Chondrocyte (in vitro differentiated cells): ENCODE measurements around the gene TNFRSF14. TPM values are rescaled to one million over a fixed set of nuclear protein-coding genes. Genes with fewer than 3 reads are reported as not detected.

ENCODE experiments used
- DNase-seq: peaks from one replicate; pipeline ENCODE4 v3.0.0; 2021; ENCODE audit warnings: mixed read lengths, low spot score
- H3K27ac Mint-ChIP-seq: one replicate; pipeline ENCODE4 v1.8.0; 2021; ENCODE audit warnings: mild to moderate bottlenecking, moderate library complexity, mixed read lengths; ENCODE audit not compliant: unreplicated experiment
- H3K27me3 Mint-ChIP-seq: 2 replicates; pipeline ENCODE4 v1.8.0; 2021; ENCODE audit warnings: low read depth, mixed read lengths
- H3K36me3 Mint-ChIP-seq: 2 replicates; pipeline ENCODE4 v1.8.0; 2021; ENCODE audit warnings: low read depth, mixed read lengths
- H3K4me1 Mint-ChIP-seq: 2 replicates; pipeline ENCODE4 v1.8.0; 2021; ENCODE audit warnings: low read depth, mild to moderate bottlenecking, mixed read lengths
- H3K4me3 Mint-ChIP-seq: one replicate; pipeline ENCODE4 v1.8.0; 2021; ENCODE audit warnings: mild to moderate bottlenecking, moderate library complexity, mixed read lengths; ENCODE audit not compliant: unreplicated experiment
- H3K9me3 Mint-ChIP-seq: 2 replicates; pipeline ENCODE4 v1.8.0; 2021; ENCODE audit warnings: low read depth, mixed read lengths
- total RNA-seq: library from RNA; stranded (reverse); gene quantifications from 3 replicates; pipeline ENCODE4 v1.2.1, GENCODE V29; 2021
- TF ChIP-seq, protein P1 (sequence below): fragments of 200-600 bp; sonication (generic); IDR thresholded peaks from 2 replicates; pipeline ENCODE4 v1.5.0; 2021; ENCODE audit warnings: antibody characterized with exemption, mild to moderate bottlenecking, moderate library complexity

Gene TNFRSF14
- total RNA-seq, 1 donor from 2014 or later, result 0.95 TPM

- H3K4me1 Mint-ChIP-seq, result no peaks in the 10 kb centered on the region
- peaks cover 11% of the 10 kb centered on the region for H3K9me3 Mint-ChIP-seq
- H3K27ac Mint-ChIP-seq, result no peak overlapping the region
- no peak overlapping the region for H3K4me3 Mint-ChIP-seq
- H3K27me3 Mint-ChIP-seq, result peaks cover 25% of the 10 kb centered on the region
- DNase-seq, result no peak
- TF ChIP-seq, protein P1, sequence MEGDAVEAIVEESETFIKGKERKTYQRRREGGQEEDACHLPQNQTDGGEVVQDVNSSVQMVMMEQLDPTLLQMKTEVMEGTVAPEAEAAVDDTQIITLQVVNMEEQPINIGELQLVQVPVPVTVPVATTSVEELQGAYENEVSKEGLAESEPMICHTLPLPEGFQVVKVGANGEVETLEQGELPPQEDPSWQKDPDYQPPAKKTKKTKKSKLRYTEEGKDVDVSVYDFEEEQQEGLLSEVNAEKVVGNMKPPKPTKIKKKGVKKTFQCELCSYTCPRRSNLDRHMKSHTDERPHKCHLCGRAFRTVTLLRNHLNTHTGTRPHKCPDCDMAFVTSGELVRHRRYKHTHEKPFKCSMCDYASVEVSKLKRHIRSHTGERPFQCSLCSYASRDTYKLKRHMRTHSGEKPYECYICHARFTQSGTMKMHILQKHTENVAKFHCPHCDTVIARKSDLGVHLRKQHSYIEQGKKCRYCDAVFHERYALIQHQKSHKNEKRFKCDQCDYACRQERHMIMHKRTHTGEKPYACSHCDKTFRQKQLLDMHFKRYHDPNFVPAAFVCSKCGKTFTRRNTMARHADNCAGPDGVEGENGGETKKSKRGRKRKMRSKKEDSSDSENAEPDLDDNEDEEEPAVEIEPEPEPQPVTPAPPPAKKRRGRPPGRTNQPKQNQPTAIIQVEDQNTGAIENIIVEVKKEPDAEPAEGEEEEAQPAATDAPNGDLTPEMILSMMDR, result no peak
- peaks cover 8% of the 10 kb centered on the region for H3K36me3 Mint-ChIP-seq
Measured at GRCh38 chr1:2602311-2602835, 46.2 kb downstream of the TNFRSF14 start.

DNA sequence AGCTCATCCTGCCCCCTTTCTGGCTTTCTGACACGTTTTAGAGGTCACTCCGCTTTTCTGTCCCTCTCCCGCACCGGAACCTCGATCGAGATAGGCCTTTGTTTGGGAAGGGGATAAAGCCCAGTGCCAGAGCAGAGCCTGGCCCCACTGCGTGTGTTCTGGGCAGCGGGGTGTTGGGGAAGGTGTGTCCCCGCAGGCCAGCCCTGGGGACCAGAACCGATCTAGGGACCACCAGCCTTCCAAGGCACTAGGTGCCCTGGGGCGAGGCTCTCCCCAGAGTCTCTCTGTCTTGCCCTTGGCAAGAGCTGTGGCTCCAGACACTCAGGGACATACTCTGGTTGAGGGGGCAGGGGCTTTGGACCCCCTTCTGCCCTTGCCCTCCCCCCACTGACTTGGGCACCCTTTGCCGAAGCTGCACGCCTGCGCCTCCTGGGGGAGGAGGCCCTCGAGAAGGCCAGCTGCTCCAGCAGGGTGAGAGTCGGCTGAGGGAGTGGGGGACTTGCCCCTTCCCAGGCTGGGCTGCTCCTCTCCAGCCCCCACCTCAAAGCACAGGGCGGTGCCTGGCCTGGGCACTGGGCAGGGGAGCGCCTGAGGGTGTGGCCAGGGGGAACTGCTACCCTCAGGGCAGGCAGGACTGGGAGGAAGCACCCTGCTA, 46.8 kb downstream of the TNFRSF14 start:
- Mint-ChIP-seq H3K9me3 (peaks cover 10% of the 10 kb centered on the region), H3K36me3 (peaks cover 8% of the 10 kb centered on the region), H3K27me3 (peaks cover 23% of the 10 kb centered on the region), H3K27ac (no peak overlapping the region), H3K4me1 (no peaks in the 10 kb centered on the region), H3K4me3 (no peak overlapping the region)
- TF ChIP-seq, protein P1, result no peak
- no peak for DNase-seq

DNA sequence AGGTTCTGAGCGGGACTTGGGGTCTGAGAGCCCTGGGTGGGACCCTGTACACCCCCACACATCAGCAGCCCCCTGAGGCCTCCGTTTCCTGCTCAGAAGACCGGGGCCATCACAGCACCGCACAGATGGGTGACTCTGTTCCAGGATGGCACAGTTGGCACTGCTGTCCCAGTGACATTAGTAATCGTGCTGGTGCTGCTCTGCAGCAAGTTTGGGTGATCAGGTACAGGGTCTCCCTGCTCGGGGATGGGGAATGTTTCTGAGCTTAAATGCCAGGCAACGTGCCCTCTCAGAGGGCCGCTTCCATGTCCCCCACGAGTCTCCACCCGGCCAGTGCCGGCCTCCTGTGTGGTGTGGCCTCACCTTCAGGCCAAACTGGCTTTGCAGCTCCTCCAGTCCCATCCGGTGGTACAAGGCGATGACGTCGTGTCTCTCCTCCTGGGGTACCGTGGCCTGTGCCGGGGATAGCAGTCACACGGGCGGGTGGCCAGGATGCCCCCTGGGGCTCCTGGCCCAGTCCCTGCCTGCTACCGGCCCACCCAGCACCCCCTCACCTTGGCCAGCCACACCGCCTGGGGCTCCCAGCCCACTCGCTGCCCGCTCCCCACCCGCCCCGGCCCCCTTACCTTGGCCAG, 47.5 kb downstream of the TNFRSF14 start:
- H3K27ac Mint-ChIP-seq, result no peak overlapping the region
- TF ChIP-seq, protein P1, result no peak
- peak; percentile 94 for DNase-seq
- no peaks in the 10 kb centered on the region for H3K4me1 Mint-ChIP-seq
- H3K9me3 Mint-ChIP-seq, result peaks cover 5% of the 10 kb centered on the region
- H3K36me3 Mint-ChIP-seq, result peaks cover 4% of the 10 kb centered on the region
- no peak overlapping the region for H3K4me3 Mint-ChIP-seq
- H3K27me3 Mint-ChIP-seq, result peaks cover 21% of the 10 kb centered on the region

DNA sequence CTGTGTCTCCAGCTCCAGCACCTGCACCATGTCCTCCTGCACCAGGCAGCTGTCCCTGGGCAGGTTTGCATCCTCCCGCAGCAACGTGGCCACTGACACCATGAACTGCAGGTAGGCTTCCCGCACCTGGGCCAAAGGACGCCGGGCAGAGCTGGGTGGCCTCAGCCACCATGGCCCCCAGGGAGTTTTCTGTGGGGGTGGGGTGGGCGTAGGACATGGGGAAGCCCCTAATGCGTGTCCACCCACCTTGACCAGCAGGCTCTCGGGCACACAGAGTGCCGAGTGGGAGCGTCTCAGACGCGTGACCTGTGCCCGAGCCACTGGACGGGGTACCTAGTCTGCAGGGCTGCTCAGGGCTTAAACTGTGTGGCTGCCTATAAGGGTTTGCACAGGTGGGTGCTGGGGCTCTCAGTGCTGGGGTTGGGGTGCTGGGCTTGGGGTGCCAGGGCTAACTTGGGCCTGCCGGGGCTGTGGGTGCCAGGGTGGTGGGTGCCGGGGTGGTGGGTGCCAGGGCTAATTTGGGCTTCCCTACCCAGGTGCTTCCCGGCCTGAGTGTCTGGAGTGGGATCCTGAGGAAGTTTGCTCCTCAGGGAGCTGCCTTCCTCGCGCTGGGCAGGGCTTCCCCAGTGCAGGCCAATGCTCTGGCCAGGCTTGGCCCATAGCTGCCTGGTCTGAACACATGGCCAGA, 48.1 kb downstream of the TNFRSF14 start:
- DNase-seq, result no peak
- H3K9me3 Mint-ChIP-seq, result no peaks in the 10 kb centered on the region
- TF ChIP-seq, protein P1, result no peak
- peaks cover 21% of the 10 kb centered on the region for H3K27me3 Mint-ChIP-seq
- peaks cover 3% of the 10 kb centered on the region for H3K36me3 Mint-ChIP-seq
- no peak overlapping the region for H3K27ac Mint-ChIP-seq
- no peak overlapping the region for H3K4me3 Mint-ChIP-seq
- no peaks in the 10 kb centered on the region for H3K4me1 Mint-ChIP-seq

- H3K27me3 Mint-ChIP-seq, result peaks cover 21% of the 10 kb centered on the region
- H3K36me3 Mint-ChIP-seq, result peaks cover 3% of the 10 kb centered on the region
- H3K9me3 Mint-ChIP-seq, result no peaks in the 10 kb centered on the region
- TF ChIP-seq, protein P1, result no peak
- no peak overlapping the region for H3K27ac Mint-ChIP-seq
- DNase-seq, result no peak
- H3K4me3 Mint-ChIP-seq, result no peak overlapping the region
- H3K4me1 Mint-ChIP-seq, result no peaks in the 10 kb centered on the region
Measured at GRCh38 chr1:2604844-2605508, 48.8 kb downstream of the TNFRSF14 start.
